Right lobe of liver (tissue), 6 donors: Measurements from ENCODE around the gene PAM16. TPM values are rescaled to one million over a fixed set of nuclear protein-coding genes. Genes with fewer than 3 reads are reported as not detected.

Experiments
- ATAC-seq, 4 donors: fragments of 200-7000 bp; cut with Tn5 transposase; one replicate each; pipeline ENCODE4 v1.9.1; 2020; ENCODE audit warnings: mild to moderate bottlenecking in 4 of 4, moderate library complexity in 4 of 4
- DNase-seq, 3 donors: peaks; one replicate each; pipeline ENCODE4 v3.0.0-alpha.2; 2020
- H3K27ac ChIP-seq, 3 donors: fragments of 200-600 bp; one replicate each; pipeline ENCODE4 v1.8.0; 2022
- H3K27me3 ChIP-seq, 2 donors: fragments of 200-600 bp; one replicate each; pipeline ENCODE4 v1.8.0; 2022
- H3K36me3 ChIP-seq, 4 donors: fragments of 200-600 bp; sonication (generic) in 1 of 4; one replicate each; pipeline versions ENCODE4 v1.5.1 to v1.8.0; 2017 to 2022; ENCODE audit warnings: control low read depth in 1 of 4
- H3K4me1 ChIP-seq, 4 donors: fragments of 200-600 bp; sonication (generic) in 1 of 4; one replicate each; pipeline versions ENCODE4 v1.5.1 to v1.8.0; 2017 to 2022; ENCODE audit warnings: control low read depth in 1 of 4
- H3K4me3 ChIP-seq, 3 donors: fragments of 200-600 bp; one replicate each; pipeline ENCODE4 v1.8.0; 2022
- H3K9me3 ChIP-seq, 4 donors: fragments of 200-600 bp; sonication (generic) in 1 of 4; one replicate each; pipeline versions ENCODE4 v1.5.1 to v1.8.0; 2017 to 2022; ENCODE audit warnings: control low read depth in 1 of 4
- POLR2A ChIP-seq: fragments of 450-650 bp; IDR thresholded peaks from one replicate; pipeline ENCODE4 v1.6.1; 2017; ENCODE audit warnings: antibody characterized with exemption, mild to moderate bottlenecking
- WGBS: methylation state at CpG from one replicate; pipeline ENCODE4 v1.1.6; 2018; ENCODE audit warnings: low coverage, low lambda C conversion rate; ENCODE audit not compliant: insufficient coverage; ENCODE audit errors: missing lambda C conversion rate; 5-methylcytosine and 5-hydroxymethylcytosine counted together
- intact Hi-C, 2 donors: fragments of 100-400 bp; cut with DNase I; formaldehyde crosslinking; loops; one replicate each; pipeline versions ENCODE4 v1.11.2 to v1.14.1; 2022
- total RNA-seq, 6 experiments: library from RNA; depleted of rRNA in 2 of 6; stranded (reverse); fragments of >200 nt in 2 of 6; fragmentation: NEBNext Ultra II Directional in 3 of 6; extraction: Animal tissue kit (Norgen Biotek cat#: 25700) in 3 of 6; gene quantifications; one replicate each; pipeline versions ENCODE4 v1.1.0 to v1.2.4, GENCODE V29; 2016 to 2023
- TF ChIP-seq, protein P1 (sequence below), 4 donors: fragments of 200-600 bp in 3 of 4; fragments of 450-650 bp in 1 of 4; IDR thresholded peaks; one replicate each; pipeline versions ENCODE4 v1.5.1 to v1.8.0; 2016 to 2022; ENCODE audit warnings: antibody characterized with exemption in 4 of 4, mild to moderate bottlenecking in 2 of 4
- donor health status: DM: no; HTN: yes; CAD: no.
- donor health status: DM: no; HTN: no; CAD: no.
- donor health status: DM: no; HTN: no; CAD: no.
- donor health status: DM: no; HTN: yes; CAD: no.
- donor health status: DM: no; HTN: yes; CAD: no.

PAM16 gene
- total RNA-seq, 6 experiments from 2014 or later = 27.9 to 45.9 (median 32.8) TPM

DNA sequence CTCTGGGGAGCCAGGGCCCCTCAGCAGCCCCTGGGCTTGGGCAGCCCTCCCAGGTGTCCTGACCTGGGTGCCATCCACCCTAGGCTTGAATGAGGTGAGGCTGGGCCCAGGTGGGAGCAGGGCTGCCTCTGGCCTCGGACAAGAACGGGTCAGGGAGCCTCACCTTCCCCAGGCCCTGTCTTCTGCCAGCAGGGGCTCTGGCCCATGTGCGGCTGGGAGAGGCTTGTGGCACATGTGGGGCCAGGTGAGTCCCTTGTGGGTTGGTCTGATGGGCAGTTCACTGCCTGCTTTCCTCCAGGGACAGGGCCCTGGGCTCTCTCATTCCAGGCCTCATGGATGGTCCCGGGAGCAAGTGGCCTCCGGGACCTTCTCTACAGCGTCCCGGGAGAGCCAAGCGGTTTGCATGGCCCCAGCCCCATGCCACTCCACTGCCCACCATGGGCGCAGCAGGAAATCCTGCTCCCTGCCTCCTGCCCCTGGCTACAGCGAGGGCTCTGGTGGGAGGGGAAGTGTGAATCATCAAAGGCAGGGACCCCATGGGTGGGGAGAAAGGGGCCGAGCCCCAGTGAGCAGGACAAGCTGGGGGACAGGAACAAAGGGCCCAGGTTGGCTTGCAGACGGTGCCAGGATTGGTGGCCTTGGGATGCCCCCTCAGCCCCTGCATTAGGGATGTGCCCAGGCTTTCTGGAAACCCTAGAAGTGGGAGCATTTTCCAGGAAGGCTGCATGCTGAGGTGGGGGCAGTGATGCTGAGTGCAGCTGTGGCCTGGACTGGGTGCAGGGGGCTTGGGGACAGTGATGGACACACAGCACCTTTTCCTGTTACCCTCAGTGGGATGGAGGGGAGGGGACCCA lies 32.7 kb upstream of the PAM16 start:
- WGBS = 94% methylated on average over 6 of the region's 12 CpGs
- Histone ChIP-seq H3K27ac (no peak overlapping the region), H3K27me3 (no peaks in the 10 kb centered on the region), H3K9me3 (no peaks in the 10 kb centered on the region), H3K4me3 (no peak overlapping the region), H3K36me3 (peaks cover 0 to 26% (median 9%) of the 10 kb centered on the region in 4 donors), H3K4me1 (peaks cover 0 to 27% (median 0%) of the 10 kb centered on the region in 4 donors)
- ATAC-seq (no peak), DNase-seq (no peak)
- intact Hi-C loops = no loop called here
- no peak for TF ChIP-seq POLR2A
- TF ChIP-seq, protein P1, sequence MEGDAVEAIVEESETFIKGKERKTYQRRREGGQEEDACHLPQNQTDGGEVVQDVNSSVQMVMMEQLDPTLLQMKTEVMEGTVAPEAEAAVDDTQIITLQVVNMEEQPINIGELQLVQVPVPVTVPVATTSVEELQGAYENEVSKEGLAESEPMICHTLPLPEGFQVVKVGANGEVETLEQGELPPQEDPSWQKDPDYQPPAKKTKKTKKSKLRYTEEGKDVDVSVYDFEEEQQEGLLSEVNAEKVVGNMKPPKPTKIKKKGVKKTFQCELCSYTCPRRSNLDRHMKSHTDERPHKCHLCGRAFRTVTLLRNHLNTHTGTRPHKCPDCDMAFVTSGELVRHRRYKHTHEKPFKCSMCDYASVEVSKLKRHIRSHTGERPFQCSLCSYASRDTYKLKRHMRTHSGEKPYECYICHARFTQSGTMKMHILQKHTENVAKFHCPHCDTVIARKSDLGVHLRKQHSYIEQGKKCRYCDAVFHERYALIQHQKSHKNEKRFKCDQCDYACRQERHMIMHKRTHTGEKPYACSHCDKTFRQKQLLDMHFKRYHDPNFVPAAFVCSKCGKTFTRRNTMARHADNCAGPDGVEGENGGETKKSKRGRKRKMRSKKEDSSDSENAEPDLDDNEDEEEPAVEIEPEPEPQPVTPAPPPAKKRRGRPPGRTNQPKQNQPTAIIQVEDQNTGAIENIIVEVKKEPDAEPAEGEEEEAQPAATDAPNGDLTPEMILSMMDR (IDR thresholded peaks at IDR 0.05) = no peak

DNA sequence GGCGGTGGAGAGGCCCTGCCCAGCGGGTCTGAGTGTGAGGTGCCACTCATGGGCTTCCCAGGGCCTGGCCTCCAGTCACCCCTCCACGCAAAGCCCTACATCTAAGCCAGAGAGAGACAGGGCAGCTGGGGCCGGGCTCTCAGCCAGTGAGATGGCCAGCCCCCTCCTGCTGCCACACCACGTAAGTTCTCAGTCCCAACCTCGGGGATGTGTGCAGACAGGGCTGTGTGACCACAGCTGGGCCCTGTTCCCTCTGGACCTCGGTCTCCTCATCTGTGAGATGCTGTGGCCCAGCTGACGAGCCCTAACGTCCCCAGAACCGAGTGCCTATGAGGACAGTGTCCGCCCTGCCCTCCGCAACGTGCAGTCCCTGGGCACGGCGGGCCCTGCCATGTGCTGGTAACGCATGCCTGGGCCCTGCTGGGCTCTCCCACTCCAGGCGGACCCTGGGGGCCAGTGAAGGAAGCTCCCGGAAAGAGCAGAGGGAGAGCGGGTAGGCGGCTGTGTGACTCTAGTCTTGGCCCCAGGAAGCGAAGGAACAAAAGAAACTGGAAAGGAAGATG lies 31.8 kb upstream of the PAM16 start:
- no peaks in the 10 kb centered on the region for H3K9me3 ChIP-seq
- no peak for ATAC-seq
- peaks cover 0 to 34% (median 3%) of the 10 kb centered on the region in 4 donors for H3K4me1 ChIP-seq
- no peak overlapping the region for H3K27ac ChIP-seq
- intact Hi-C loops = no loop called here
- no peaks in the 10 kb centered on the region for H3K27me3 ChIP-seq
- H3K36me3 ChIP-seq = peaks cover 0 to 26% (median 9%) of the 10 kb centered on the region in 4 donors
- TF ChIP-seq, protein P1 (IDR thresholded peaks at IDR 0.05) = no peak
- TF ChIP-seq POLR2A = no peak
- H3K4me3 ChIP-seq = no peak overlapping the region
- no peak for DNase-seq
- WGBS = 89% methylated on average over 12 of the region's 21 CpGs

DNA sequence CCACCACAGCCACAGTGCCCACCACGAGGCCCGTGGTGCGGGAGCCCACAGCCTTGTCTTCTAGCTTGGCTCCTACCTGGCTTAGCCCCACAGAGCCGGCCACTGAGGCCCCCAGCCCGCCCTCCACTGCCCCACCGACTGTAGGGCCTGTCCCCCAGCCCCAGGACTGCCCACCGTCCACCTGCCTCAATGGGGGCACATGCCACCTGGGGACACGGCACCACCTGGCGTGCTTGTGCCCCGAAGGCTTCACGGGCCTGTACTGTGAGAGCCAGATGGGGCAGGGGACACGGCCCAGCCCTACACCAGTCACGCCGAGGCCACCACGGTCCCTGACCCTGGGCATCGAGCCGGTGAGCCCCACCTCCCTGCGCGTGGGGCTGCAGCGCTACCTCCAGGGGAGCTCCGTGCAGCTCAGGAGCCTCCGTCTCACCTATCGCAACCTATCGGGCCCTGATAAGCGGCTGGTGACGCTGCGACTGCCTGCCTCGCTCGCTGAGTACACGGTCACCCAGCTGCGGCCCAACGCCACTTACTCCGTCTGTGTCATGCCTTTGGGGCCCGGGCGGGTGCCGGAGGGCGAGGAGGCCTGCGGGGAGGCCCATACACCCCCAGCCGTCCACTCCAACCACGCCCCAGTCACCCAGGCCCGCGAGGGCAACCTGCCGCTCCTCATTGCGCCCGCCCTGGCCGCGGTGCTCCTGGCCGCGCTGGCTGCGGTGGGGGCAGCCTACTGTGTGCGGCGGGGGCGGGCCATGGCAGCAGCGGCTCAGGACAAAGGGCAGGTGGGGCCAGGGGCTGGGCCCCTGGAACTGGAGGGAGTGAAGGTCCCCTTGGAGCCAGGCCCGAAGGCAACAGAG lies 31.0 kb upstream of the PAM16 start:
- WGBS = 98% methylated on average over 7 of the region's 55 CpGs

More for the DNA sequence above, 31.0 kb upstream of the PAM16 start:
- H3K27ac ChIP-seq = no peak overlapping the region
- peaks cover 0 to 26% (median 9%) of the 10 kb centered on the region in 4 donors for H3K36me3 ChIP-seq
- H3K9me3 ChIP-seq = no peaks in the 10 kb centered on the region
- DNase-seq (no peak), ATAC-seq (no peak)
- TF ChIP-seq POLR2A = no peak
- TF ChIP-seq, protein P1 (IDR thresholded peaks at IDR 0.05) = no peak
- no peaks in the 10 kb centered on the region for H3K27me3 ChIP-seq
- H3K4me1 ChIP-seq = peaks cover 0 to 40% (median 6%) of the 10 kb centered on the region in 4 donors
- intact Hi-C loops = no loop called here
- no peak overlapping the region for H3K4me3 ChIP-seq
